Sciatic nerve (tissue), 2 donors: Measurements from ENCODE around the gene COPE. TPM values are rescaled to one million over a fixed set of nuclear protein-coding genes. Genes with fewer than 3 reads are reported as not detected.
A peak's percentile ranks its signal among the peaks of the same experiment; 100 is the strongest.

Source experiments
- ATAC-seq: fragments of 200-7000 bp; cut with Tn5 transposase; one replicate; pipeline ENCODE4 v1.9.1; 2020; ENCODE audit warnings: mild to moderate bottlenecking, moderate library complexity
- DNase-seq: peaks from one replicate; pipeline ENCODE4 v3.0.0-alpha.2; 2020; ENCODE audit warnings: low spot score
- intact Hi-C: fragments of 100-400 bp; cut with DNase I; formaldehyde crosslinking; loops from one replicate; pipeline ENCODE4 v1.14.2; 2022
- total RNA-seq: library from RNA; stranded (reverse); fragmentation: NEBNext Ultra II Directional; extraction: Animal tissue kit (Norgen Biotek cat#: 25700); gene quantifications from one replicate; pipeline ENCODE4 v1.2.1, GENCODE V29; 2021
- donor health status: DM: no; HTN: no; CAD: no.
- donor health status: DM: no; HTN: no; CAD: no.

COPE gene
- total RNA-seq, 1 donor from 2014 or later, result 104 TPM

DNA sequence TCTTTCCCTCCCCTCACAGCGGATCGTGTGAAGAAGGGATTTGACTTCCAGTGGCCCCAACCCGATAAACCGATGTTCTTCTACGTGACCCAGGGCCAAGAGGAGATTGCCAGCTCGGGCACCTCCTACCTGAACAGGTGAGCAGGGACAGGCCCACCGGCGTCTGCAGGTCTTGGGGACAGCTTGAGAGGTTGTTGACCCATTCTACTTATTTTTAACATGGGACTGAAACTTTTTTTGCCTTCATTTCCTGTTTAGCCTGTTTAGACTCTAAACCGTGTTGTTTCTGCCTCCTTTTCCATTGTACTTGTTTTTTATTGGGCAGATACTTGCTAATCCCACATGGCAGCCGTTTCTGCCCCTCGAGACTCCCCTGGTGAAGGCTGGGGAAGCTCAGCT is 58.9 kb downstream of the COPE start:
- ATAC-seq, result no peak
- no peak for DNase-seq
- intact Hi-C loops, result no loop called here

DNA sequence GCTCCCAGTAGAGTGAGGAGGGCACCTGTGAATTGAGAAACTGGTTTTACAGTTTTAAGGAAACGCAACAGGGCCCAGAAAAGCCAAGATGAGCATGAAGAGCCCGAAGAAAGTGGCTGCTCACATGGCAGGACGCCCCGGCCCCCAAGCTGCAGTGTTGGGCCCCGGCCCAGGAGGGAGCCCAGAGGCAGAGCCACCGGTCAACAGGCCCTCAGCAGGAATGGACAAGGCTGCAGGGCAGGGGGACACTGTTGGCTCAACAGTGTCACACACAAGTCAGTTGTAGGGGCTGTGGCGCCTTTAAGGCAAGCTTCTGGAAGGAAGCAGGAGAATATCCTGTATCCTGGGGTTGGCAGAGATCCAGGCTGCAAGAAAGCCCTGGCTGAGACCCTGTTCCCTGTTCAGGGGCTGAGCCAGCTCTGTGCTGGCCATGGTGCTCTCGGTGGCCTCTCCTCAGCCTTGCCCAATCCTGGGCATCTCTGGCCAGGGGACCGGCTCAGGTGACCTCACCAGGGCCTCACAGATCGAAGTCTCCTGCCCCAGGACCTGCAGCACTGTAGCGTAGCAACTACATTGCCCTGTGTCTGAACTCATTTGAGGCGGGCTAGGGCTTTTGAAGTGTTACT is 59.4 kb downstream of the COPE start:
- intact Hi-C loops, result no loop called here

DNA sequence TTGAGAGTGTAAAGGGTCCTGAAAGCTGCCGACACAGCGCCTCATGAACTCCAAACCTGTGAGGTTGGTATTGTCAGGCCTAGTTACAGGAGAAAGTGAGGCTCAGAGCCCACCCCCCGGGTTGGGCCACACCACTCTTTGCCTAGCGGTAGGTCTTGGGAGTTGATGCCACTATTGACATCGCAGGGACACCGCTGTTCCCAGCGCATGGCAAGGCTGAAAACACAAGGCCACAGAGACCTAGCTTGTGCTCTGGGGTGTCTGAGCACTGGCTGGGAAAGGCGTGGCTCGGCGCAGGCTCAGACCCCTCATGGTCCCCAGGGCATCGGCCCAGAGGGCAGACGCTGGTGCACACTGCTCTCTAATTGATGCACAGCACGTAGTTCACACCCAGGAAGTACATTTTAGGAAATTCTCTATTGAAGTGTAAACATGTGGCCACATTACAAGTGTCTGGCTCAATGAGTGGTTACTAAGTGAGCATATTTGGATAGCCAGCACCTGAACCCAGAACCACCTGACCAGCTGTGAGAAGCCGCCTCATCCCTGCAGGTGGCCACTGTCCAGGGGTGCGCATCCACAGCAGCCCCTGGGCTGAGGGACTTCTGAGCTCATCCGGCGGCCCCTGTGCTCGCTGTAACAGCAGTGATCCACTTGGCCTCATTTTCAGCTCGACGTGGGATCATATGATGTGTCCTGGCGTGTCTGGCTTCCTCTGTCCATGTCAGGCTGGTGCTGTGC is 60.1 kb downstream of the COPE start:
- intact Hi-C loops, result no loop called here
- ATAC-seq (no peak), DNase-seq (no peak)

More for the DNA sequence above, 59.4 kb downstream of the COPE start:
- no peak for DNase-seq
- ATAC-seq, result no peak

DNA sequence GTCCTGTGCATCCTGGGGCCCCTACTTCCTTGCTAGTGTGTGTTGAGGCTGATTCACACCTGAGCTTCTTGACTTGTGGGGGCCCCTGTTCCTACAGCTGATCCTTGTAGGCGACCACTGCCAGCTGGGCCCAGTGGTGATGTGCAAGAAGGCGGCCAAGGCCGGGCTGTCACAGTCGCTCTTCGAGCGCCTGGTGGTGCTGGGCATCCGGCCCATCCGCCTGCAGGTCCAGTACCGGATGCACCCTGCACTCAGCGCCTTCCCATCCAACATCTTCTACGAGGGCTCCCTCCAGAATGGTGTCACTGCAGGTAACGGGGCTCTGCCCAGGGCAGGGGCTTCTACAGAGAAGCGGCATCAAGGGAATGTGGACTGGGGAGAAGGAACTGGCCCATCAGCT is 62.0 kb downstream of the COPE start:
- intact Hi-C loops, result no loop called here

DNA sequence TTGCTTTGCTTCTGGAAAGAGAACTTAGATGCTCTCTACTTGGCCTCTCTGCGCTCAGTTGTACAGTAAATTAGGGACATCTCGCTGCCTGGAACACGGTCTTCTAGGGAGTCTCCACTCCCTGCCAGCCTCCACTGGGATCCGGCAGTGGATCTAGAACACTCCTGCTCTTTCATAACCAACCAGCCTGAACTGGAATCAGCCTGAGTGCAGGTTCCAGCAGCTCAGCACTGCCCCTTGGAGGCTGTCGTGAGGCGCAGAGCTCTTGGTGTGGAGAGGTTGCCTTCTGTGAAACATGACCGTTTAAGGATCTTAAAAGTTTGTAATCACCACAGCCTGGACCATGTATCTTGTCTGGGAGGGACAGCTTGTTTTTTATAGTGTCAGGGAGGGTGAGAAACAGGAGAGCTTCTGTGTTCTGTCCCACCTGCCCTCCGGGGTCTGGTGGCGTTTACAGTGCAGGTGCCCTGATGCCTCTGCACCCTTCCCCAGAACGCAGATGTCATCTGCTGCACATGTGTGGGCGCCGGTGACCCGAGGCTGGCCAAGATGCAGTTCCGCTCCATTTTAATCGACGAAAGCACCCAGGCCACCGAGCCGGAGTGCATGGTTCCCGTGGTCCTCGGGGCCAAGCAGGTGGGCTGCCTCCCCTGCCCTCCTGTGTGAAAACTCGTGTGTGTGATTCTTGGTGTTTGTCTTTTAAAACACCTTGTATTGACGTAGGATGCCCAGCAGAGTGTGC is 62.6 kb downstream of the COPE start:
- DNase-seq (no peak), ATAC-seq (peak; percentile 63)
- intact Hi-C loops, result no loop called here

More for the DNA sequence above, 62.0 kb downstream of the COPE start:
- no peak for DNase-seq
- ATAC-seq, result no peak

DNA sequence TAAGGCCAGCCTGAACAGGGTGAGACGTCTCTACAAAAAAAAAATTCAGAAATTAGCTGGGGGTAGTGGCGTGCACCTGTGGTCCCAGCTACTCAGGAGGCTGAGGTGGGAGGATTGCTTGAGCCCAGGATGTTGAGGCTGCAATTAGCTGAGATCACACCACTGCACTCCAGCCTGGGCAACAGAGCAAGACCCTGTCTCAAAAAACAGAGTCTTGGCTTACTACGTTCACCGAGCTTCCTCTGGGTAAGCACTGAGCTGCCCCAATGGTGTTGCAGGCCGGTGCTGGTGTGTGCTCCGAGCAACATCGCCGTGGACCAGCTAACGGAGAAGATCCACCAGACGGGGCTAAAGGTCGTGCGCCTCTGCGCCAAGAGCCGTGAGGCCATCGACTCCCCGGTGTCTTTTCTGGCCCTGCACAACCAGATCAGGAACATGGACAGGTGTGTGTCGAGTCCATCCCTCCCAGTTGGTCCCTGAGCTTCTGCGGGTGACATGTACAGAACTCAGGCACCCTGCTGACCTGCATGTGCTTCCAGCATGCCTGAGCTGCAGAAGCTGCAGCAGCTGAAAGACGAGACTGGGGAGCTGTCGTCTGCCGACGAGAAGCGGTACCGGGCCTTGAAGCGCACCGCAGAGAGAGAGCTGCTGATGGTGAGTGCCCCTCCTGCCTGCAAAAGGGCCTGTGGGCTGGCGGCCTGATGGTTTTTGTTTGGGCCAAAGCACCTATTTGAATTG is 63.4 kb downstream of the COPE start:
- ATAC-seq, result no peak
- intact Hi-C loops, result no loop called here
- no peak for DNase-seq

DNA sequence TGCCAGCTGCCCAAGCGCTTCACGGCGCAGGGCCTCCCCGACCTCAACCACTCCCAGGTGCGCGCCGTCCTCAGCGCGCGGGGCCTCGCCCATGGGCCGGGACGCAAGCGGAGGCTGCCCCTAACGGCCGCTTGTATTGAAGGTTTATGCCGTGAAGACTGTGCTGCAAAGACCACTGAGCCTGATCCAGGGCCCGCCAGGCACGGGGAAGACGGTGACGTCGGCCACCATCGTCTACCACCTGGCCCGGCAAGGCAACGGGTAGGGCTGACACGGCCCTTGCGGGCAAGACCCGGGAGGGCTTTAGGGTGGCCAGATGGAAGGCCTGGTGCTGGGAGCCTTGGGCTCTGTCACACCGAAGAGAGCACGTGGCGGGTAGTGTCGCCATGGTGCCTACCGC is 64.2 kb downstream of the COPE start:
- intact Hi-C loops, result no loop called here
- DNase-seq (no peak), ATAC-seq (no peak)

DNA sequence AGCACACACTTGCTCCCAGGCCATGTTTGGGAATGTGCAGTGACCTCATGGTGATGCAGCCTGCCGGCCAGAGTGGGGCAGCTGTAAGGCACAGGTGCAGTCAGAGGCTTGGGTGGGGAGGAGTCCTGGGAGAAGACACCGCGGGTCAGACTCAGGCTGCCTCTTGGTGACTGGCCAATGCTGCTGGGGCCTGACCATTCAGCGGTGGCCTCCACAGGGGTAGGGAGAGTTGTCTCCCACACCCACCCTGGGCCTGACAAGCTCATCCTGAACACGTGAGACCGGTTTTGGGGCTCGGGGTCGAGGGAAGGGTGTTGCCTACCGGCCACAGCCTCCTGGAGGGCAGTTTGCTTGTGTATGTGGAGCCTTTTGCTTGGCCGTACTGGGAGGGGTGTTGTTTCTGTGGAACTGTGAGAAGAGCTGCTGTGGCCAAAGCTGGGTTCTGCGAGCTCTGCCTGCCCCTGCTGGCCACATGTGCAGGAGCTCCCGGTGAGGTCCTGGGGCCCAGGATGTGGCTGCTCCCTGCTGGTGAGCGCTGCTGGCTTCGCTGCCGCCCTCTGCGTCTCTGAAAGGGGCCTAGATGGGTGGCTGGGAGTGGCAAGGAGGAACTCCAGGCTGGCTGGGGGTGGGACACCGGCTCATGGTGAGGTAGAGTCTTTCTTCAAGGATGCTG is 65.3 kb downstream of the COPE start:
- no peak for DNase-seq
- intact Hi-C loops, result no loop called here
- no peak for ATAC-seq

DNA sequence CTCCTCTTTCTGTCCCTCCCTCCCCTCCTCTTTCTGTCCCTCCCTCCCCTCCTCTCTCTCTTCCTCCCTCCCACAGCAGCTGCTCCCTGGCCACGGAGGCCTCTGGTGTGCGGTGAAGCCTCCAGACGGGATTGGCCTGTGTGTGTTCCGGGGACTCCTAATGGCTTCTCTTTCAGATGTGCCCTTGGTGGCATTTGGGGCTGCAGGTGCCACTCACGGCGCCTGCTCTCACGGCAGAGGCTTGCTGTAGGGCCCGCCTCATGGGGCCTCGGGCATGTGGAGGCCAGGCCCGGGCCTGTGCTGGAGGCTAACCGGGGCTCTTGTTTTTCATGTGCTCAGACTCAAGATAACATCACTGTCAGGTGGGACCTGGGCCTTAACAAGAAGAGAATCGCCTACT is 66.5 kb downstream of the COPE start:
- intact Hi-C loops, result no loop called here
- ATAC-seq, result no peak
- no peak for DNase-seq

DNA sequence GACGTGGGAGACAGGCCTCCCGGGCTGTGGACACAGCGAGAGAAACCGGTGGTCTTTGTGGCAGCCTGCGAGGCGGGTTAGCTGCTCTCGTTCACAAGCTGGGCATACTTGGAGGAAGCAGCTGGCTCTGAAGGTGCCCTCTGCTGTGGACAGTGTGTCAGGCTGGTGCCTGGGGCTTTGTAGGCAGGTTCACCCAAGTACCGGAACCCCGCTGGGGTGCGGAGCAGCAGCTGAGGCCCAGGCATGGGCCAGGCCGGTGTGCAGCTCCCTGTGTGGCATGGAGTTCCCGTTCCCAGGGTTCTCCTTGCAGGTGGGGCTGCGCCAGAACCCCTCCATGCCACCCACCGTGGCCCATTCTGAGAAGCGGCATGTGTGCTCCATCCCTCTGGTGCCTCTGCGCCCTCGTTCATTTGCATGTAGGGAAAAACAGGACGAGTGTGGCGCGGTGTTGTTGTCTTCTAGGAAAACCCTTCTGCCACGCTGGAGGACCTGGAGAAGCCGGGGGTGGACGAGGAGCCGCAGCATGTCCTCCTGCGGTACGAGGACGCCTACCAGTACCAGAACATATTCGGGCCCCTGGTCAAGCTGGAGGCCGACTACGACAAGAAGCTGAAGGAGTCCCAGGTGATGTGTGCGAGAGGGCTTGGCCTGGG is 67.4 kb downstream of the COPE start:
- ATAC-seq (no peak), DNase-seq (no peak)
- intact Hi-C loops, result no loop called here

DNA sequence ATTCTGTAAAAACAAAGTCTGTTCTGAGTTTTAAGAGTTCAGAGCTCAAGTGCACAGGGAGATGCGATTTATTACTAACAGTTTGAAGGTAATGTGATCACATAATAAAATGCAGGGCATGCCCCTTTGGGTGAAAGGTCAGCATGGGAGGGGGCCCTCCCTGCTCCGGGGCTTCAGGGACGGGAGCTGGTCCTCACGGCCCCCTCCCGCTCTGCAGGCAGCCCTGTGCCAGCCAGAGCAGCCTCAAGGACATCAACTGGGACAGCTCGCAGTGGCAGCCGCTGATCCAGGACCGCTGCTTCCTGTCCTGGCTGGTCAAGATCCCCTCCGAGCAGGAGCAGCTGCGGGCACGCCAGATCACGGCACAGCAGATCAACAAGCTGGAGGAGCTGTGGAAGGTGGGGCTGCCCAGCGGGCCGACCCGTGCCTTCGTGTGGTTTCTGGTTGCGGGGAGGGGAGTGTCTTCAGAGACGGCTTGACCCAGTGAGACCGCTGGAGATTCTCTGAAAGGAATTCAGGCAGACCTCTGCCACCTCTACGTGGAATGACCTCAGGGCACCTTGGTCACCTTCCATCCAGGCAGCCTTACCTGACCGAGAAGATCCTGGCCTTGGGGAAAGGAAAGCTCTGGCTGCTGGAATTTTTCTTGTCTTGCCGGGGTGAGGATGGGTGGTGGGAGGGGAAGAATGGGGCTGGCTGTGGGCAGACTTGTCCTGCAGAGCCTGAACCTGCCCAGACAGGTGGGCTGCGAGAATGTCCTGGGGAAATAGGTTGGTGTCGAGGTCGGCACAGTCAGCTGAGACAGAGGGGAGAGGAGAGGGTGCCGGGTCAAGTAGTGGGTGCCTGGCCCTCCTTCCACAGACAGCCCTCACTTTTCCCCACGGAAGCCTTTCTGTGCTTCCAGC is 68.5 kb downstream of the COPE start:
- DNase-seq, result no peak
- no peak for ATAC-seq
- intact Hi-C loops, result no loop called here

DNA sequence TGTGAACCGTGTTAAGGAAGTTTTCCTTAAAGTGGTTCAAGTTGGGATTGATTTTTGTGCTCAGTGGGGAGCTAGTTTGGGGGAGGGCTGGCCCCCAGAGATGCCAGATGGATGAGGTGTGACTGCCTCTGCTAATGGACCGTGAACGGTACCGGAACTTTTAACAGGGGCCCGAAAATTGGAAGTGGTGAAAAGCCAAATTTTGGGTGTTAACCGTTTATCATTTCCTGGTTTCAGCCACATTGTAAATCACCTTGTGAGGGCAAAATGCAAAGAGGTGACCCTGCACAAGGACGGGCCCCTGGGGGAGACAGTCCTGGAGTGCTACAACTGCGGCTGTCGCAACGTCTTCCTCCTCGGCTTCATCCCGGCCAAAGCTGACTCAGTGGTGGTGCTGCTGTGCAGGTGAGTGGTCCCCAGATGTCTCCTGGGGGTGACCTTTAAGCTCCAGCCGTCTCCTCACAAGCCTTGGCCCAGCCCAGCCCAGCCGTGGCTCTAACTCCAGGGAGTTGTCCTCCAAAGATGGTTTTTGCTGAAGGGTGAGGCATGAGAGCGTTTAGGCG is 69.3 kb downstream of the COPE start:
- ATAC-seq (no peak), DNase-seq (no peak)
- intact Hi-C loops, result loop anchor here (5.0 to 10.0 kb wide), 2 partner anchors 258 to 395 kb away; no protein-coding TSS in a partner anchor

Other genes with a start within 250 kb of the COPE start
- 17.5 TPM for gene CRTC1, start 235.7 kb downstream of the COPE start, total RNA-seq
- 7.6 TPM for gene COMP, start 128.1 kb downstream of the COPE start, total RNA-seq
- gene UPF1, start 87.4 kb downstream of the COPE start, total RNA-seq, result 57.8 TPM
- 19.7 TPM for gene CERS1, start 23.2 kb downstream of the COPE start, total RNA-seq
- 24.0 TPM for gene DDX49, start 328 bp upstream of the COPE start, total RNA-seq
- gene HOMER3, start 21.8 kb upstream of the COPE start, total RNA-seq, result 23.1 TPM
- 87.7 TPM for gene SUGP2, start 114.1 kb upstream of the COPE start, total RNA-seq
- gene ARMC6, start 114.2 kb upstream of the COPE start, total RNA-seq, result 12.3 TPM
- 14.8 TPM for gene SLC25A42, start 144.6 kb upstream of the COPE start, total RNA-seq
- 20.7 TPM for gene TMEM161A, start 219.1 kb upstream of the COPE start, total RNA-seq